ENCODE data around the gene CPOX.
"Not testable (repeated sequence)": the region's sequence is repeated elsewhere in the genome, so short reads cannot be mapped to it uniquely, and the experiment has no call there.

CPOX gene

GRCh38 chr3:98593046-98593936 is at the start of gene CPOX:
Gene CPOX (minus strand): TSS chr3:98593611. CDS start chr3:98593504, 107 bp downstream.
- peak; percentile 71 to 90 (median 74) for DNase-seq (ENCODE audit: low read depth in 3 of 3)

- not testable (repeated sequence) for DNase-seq (ENCODE audit: low read depth in 3 of 3)
These were observed 49.4 kb upstream of the CPOX start for GRCh38 chr3:98642769-98643168.

- DNase-seq (ENCODE audit: low read depth in 3 of 3), result not testable (repeated sequence)
These were observed 48.3 kb upstream of the CPOX start for GRCh38 chr3:98641756-98642155.

GRCh38 chr3:98638515-98638914 is 45.1 kb upstream of the CPOX start:
- DNase-seq (ENCODE audit: low read depth in 3 of 3), result not testable (repeated sequence)

- DNase-seq (ENCODE audit: low read depth in 3 of 3), result no peak
These were observed 37.0 kb upstream of the CPOX start for GRCh38 chr3:98630416-98630815.

GRCh38 chr3:98628317-98628716 is 34.9 kb upstream of the CPOX start:
- DNase-seq (ENCODE audit: low read depth in 3 of 3), result no peak

GRCh38 chr3:98626151-98626550 is 32.7 kb upstream of the CPOX start:
- no peak for DNase-seq (ENCODE audit: low read depth in 3 of 3)

- DNase-seq (ENCODE audit: low read depth in 3 of 3), result no peak
These were observed 30.3 kb upstream of the CPOX start for GRCh38 chr3:98623572-98624280.

GRCh38 chr3:98617841-98618240 is 24.4 kb upstream of the CPOX start:
- DNase-seq (ENCODE audit: low read depth in 3 of 3), result no peak

GRCh38 chr3:98613616-98614015 is 20.2 kb upstream of the CPOX start:
- DNase-seq (ENCODE audit: low read depth in 3 of 3), result no peak

GRCh38 chr3:98612996-98613517 is 19.6 kb upstream of the CPOX start:
- no peak for DNase-seq (ENCODE audit: low read depth in 3 of 3)

GRCh38 chr3:98612587-98612986 is 19.2 kb upstream of the CPOX start:
- DNase-seq (ENCODE audit: low read depth in 3 of 3), result peak in 1 of 3 experiments; percentile 12

- DNase-seq (ENCODE audit: low read depth in 3 of 3), result no peak
These were observed 14.6 kb upstream of the CPOX start for GRCh38 chr3:98608029-98608428.

- DNase-seq (ENCODE audit: low read depth in 3 of 3), result no peak
These were observed 10.2 kb upstream of the CPOX start for GRCh38 chr3:98603580-98603979.

GRCh38 chr3:98602078-98602678 is 8.8 kb upstream of the CPOX start:
- DNase-seq (ENCODE audit: low read depth in 3 of 3), result no peak

- DNase-seq (ENCODE audit: low read depth in 3 of 3), result no peak
These were observed 7.8 kb upstream of the CPOX start for GRCh38 chr3:98601180-98601579.

- no peak for DNase-seq (ENCODE audit: low read depth in 3 of 3)
These were observed 7.1 kb upstream of the CPOX start for GRCh38 chr3:98600412-98601095.

- no peak for DNase-seq (ENCODE audit: low read depth in 3 of 3)
These were observed 6.4 kb upstream of the CPOX start for GRCh38 chr3:98599647-98600411.

GRCh38 chr3:98598492-98598891 is 5.1 kb upstream of the CPOX start:
- no peak for DNase-seq (ENCODE audit: low read depth in 3 of 3)

- DNase-seq (ENCODE audit: low read depth in 3 of 3), result no peak
These were observed 3.4 kb upstream of the CPOX start for GRCh38 chr3:98596541-98597500.
